Skin of body (tissue), 2 donors: ENCODE results near the gene CCL22. TPM values are rescaled to one million over a fixed set of nuclear protein-coding genes. Genes with fewer than 3 reads are reported as not detected.
A peak's percentile ranks its signal among the peaks of the same experiment; 100 is the strongest.

Experiments
- DNase-seq: peaks from one replicate; lab custom pipeline; 2025; lab: John Stamatoyannopoulos, UW
- total RNA-seq: library from RNA; depleted of rRNA; stranded (reverse); fragments of >200 nt; gene quantifications from one replicate; pipeline ENCODE4 v1.2.3, GENCODE V29; 2014

Gene CCL22
- total RNA-seq, 1 donor from 2014 or later: 0.69 TPM

GRCh38 chr16:57347858-57348257 is 10.7 kb upstream of the CCL22 start:
- no peak for DNase-seq

DNA sequence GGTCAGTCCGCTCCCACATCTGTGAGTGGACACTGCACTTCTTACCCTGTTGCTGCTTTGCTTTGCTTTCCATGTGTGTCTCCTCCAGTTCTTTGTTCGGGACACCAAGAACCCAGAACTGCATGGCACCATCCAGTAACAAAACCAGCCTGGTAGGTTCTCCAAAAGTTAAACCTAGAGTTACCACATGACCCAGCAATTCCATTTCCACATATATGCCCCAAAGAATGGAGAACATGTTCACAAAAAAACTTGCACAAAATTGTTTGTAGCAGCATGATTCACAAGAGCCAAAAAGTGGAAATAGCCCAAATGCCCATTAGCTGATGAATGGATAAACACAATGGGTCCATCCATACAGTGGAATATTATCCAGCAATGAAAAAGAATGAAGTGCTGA is 10.3 kb upstream of the CCL22 start:
- no peak for DNase-seq

GRCh38 chr16:57349212-57350031 is 9.2 kb upstream of the CCL22 start:
- DNase-seq: no peak

GRCh38 chr16:57352636-57353047 is 5.9 kb upstream of the CCL22 start:
- no peak for DNase-seq

DNA sequence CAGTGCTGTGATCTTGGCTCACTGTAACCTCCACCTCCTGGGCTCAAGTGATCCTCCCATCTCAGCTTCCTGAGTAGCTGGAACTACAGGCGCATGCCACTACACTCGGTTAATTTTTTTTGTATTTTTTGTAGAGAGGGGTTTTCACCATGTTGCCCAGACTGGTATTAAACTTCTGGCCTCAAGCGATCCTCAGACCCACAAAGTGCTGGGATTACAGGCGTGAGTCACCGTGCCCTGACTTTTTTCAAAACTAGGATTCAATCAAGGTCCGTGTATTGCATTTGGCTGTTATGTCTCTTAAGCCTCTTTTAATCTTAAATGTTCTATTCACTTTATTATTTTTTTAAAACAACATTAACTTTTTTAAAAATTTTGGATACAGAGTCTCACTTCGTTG is 4.3 kb upstream of the CCL22 start:
- no peak for DNase-seq

GRCh38 chr16:57355898-57356414 is 2.6 kb upstream of the CCL22 start:
- no peak for DNase-seq

DNA sequence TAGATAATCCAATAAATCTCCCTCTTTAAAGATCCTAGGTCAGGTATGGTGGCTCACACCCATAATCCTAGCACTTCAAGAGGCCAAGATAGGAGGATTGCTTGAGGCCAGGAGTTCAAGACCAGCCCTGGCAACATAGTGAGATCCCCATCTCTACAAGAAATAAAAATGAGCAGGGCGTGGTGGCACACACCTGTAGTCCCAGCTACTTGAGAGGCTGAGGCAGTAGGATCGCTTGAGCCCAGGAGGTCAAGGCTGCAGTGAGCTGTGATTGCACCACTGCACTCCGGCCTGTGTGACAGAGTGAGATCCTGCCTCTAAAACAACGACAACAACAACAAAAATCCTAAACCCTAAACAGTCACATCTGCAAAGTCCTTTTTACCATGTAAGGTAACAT is 2.0 kb upstream of the CCL22 start:
- no peak for DNase-seq

- DNase-seq: no peak
Observed at GRCh38 chr16:57357330-57358085, 1.1 kb upstream of the CCL22 start.

DNA sequence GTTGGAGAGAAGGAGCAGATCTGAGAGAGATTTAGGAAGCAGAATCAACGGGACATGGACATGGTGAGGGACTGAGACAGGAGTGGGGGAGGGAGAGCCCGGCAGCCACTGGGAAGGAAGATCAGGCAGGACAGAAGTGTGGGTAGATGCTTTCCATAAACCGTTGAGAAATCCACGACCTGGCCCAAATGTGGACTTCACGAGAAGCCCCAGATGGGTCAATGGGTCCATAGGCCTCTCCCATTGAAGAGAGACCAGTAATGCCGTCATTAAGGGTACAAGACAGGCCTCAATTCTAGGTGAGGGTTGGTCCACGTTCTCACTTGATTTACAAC is 530 bp upstream of the CCL22 start:
- no peak for DNase-seq

DNA sequence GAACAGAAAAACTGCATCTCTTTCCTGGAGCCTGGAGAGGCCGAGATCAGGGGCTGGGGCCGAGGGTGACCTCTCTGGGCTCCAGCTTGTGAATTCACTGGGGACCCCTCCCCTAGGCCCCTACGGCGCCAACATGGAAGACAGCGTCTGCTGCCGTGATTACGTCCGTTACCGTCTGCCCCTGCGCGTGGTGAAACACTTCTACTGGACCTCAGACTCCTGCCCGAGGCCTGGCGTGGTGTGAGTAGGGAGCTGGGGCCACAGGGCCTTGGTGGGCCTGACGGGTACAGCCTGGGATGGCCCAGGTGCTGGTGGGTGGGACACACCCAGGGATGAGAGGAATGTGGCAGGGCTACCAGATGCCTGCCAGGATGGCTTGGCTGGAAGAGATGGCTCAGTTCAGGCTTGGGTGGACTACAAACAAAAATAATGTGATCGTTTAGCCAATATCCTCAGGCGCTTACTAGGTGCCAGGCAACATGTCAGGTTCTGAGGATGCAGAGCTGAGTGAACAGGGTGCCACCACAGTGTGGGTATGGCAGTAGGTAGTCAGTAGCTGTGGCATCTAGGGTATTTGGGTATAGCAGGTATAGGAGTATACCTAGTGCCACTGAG is 1.8 kb downstream of the CCL22 start:
- no peak for DNase-seq

GRCh38 chr16:57361404-57361803 is 2.8 kb downstream of the CCL22 start:
- no peak for DNase-seq

- no peak for DNase-seq
Observed at GRCh38 chr16:57364143-57364542, 5.6 kb downstream of the CCL22 start.

DNA sequence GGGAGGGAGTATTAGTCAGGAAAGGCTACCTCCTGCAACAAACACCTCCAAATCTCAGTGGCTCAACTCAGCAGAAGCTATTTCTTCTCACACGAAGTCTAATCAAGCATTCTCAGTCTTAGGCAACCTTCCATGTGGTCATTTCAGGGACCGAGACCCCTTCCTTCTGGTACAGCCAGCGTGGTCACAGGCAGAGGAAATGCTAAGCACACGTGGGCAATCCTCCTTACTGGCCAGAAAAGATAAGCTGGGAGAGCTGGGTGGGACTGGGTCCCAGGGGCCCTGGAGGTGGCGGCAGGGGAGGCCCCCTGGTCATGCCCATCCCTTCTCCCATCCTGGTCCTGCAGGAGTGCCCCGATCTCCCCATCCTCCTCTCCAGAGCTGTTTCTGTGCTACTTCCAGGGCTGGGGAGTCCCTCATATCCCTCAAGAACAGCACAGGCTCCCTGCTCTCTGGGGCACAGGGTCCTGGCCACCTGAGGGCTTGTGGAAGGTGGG is 8.0 kb downstream of the CCL22 start:
- DNase-seq: no peak

GRCh38 chr16:57367116-57367752 is 8.7 kb downstream of the CCL22 start:
- no peak for DNase-seq

DNA sequence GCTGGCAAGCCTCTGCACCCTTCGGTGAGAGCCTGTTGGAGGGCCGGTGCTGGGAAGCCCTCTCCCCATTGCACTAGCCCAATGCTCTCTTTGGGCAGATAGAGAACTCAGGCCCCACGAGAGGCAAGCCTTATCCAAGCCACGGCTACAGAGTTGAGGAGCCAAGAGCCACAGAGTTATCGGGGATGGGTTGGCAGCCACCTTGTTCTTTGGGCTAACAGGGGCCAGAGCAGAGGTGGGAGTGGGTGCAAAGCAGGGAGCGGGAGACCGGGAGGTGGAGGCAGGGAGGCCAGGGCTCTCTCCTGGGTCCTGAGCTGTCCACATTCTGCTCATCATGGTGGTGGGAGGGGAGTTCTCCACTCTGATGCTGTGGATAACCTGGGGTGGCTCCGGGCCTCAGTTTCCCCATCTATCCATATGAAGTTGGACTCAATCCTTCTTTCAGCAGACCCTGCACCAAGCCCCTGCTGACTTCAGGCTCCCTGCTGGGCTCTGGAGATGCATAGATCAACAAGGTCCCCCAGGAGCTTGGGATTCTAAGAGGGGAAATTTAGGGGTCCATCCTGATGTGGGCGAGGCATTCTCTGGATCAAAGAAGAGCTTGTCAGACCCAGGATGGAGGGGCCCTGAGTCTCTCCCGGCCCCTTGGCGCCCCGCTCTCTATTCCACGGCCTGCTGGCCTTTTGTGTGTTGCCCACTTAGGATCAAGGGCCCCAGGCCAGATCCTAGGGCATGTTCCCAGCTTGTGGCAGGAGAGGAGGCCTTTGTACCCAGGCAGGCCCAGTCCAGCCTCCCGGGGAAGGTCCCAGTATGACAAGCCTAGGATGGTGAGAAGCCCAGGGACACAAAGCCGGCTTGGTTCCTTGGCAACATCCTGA is 13.2 kb downstream of the CCL22 start:
- DNase-seq: peak; percentile 19

DNA sequence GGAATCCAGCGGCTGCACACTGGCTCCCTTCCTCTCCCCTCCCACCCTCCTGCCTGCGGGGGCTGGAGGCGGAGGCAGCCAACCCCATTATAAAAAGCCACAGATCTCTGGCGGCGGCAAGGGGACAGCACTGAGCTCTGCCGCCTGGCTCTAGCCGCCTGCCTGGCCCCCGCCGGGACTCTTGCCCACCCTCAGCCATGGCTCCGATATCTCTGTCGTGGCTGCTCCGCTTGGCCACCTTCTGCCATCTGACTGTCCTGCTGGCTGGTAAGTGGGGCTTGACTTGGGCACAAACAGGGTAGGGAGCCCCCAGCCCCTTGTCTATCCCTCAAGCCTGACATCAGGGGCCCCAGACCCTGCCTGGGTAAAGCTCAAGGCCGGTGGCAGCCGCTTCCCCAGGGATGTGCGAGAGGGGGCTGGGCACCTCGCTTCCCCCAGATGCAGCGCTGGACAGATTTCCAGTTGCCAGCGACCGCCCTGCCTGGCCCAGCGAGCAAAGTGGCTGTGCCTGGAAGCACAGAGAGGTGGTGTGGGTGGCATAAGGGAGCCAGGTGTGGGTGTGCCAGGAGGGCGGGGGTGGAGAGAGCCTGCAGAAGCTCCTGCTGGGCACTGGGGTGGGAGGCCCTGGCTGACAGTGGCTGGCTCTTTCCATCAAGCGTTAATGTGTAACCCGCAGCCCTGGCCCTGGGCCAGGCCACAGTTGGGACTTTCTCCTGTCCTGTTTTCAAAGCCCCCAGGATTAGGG is 14.0 kb downstream of the CCL22 start, which contains the start of gene CX3CL1:
Gene CX3CL1, plus strand, starts transcription at position 119 of the 745 bp plus-strand sequence. Its CDS starts 79 bp downstream, at position 198.
- DNase-seq: no peak

DNA sequence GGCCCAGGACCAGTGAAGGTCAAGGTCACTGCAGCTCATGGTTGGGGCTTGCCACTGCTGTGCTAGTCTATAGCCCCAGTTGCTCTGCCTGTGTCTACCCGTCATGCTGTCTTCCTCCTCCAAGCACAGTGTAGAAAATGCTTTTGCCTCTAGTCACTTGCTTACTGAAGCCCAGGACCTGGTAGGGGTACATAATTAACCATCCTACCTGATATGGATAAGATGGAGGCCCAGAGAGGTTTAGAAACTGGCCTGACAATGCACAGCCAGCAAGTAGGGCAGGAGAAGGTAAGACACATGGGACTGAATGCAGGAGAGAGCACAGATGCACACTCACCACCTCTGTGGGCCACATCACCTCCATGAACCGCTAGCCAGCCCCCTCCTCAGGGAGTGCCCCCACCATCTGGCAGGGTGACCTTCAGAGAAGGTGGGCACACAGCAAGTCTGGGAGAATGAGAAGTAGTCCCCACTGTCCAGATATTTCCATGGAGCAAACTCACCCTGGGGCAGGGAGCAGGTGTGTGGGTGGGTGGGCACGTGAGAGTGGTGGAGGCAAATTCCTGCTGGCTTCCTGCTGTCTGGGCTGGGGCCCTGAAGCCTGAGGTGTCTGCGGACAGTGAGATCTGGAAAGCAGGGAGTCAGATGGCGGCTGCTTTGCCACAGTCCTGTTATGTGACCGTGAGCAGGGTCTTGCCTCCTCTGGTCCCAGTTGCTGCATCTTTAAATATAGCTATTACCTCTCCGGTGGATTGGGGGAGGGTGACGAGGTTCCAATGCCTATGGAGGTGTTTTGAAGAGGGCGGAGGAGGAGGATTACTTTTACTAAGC is 14.7 kb downstream of the CCL22 start:
- DNase-seq: no peak

DNA sequence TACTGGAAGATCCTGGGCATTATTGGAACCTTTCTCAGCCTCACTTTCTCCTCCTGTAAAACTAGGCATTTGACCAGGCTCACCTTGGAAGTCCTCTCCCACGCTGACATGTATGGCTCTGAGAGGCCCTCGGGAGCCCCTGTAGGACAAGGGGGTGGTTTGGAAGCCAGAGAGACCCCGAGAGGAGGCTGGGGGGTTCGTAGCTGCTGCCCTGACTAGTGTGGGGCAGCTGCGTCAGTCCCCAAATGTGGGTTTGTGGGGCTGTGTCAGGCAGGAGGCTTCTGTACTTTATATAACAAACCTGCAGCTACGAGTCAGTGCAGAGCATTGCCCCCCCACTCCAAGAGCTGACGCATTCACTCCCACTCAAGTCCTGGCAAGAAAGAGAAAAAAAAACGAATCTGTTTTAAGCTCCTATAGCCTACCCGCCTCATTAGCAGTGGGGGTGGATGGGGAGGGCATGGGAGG is 15.5 kb downstream of the CCL22 start:
- DNase-seq: no peak
